ENCODE data around the gene PIGM.

Gene PIGM

GRCh38 chr1:160071289-160071688, 39.5 kb upstream of the PIGM start:
- TF ChIP-seq, protein P1, sequence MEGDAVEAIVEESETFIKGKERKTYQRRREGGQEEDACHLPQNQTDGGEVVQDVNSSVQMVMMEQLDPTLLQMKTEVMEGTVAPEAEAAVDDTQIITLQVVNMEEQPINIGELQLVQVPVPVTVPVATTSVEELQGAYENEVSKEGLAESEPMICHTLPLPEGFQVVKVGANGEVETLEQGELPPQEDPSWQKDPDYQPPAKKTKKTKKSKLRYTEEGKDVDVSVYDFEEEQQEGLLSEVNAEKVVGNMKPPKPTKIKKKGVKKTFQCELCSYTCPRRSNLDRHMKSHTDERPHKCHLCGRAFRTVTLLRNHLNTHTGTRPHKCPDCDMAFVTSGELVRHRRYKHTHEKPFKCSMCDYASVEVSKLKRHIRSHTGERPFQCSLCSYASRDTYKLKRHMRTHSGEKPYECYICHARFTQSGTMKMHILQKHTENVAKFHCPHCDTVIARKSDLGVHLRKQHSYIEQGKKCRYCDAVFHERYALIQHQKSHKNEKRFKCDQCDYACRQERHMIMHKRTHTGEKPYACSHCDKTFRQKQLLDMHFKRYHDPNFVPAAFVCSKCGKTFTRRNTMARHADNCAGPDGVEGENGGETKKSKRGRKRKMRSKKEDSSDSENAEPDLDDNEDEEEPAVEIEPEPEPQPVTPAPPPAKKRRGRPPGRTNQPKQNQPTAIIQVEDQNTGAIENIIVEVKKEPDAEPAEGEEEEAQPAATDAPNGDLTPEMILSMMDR (IDR thresholded peaks at IDR 0.05; ENCODE audit: low read length) = no peak
- TF ChIP-seq EZH2 (IDR thresholded peaks at IDR 0.05; ENCODE audit: borderline replicate concordance, low read length) = no peak
- no peaks in the 10 kb centered on the region for H3K9me3 ChIP-seq (ENCODE audit: low read length)
- H3K79me2 ChIP-seq (ENCODE audit: insufficient read depth, low read length) = no peaks in the 10 kb centered on the region
- no peak overlapping the region for H2AFZ ChIP-seq (ENCODE audit: low read length)
- H3K4me3 ChIP-seq (ENCODE audit: low read depth, low read length, poor library complexity, severe bottlenecking) = no peak overlapping the region
- H3K4me1 ChIP-seq (ENCODE audit: insufficient read depth, low read length, severe bottlenecking) = peaks cover 12% of the 10 kb centered on the region
- H3K27ac ChIP-seq (ENCODE audit: low read depth, low read length, poor library complexity, severe bottlenecking) = no peak overlapping the region
- no peaks in the 10 kb centered on the region for H4K20me1 ChIP-seq (ENCODE audit: insufficient read depth, low read length)
- H3K4me2 ChIP-seq (ENCODE audit: low read length) = no peak overlapping the region
- no peaks in the 10 kb centered on the region for H3F3A ChIP-seq (ENCODE audit: insufficient read depth, low read length)
- H3K27me3 ChIP-seq (ENCODE audit: insufficient read depth, low read length) = no peaks in the 10 kb centered on the region
- no peaks in the 10 kb centered on the region for H3K9me2 ChIP-seq (ENCODE audit: low read depth, low read length)
- no peaks in the 10 kb centered on the region for H3K36me3 ChIP-seq (ENCODE audit: insufficient read depth, low read length)
- H3K9ac ChIP-seq (ENCODE audit: low read length) = no peak overlapping the region

DNA sequence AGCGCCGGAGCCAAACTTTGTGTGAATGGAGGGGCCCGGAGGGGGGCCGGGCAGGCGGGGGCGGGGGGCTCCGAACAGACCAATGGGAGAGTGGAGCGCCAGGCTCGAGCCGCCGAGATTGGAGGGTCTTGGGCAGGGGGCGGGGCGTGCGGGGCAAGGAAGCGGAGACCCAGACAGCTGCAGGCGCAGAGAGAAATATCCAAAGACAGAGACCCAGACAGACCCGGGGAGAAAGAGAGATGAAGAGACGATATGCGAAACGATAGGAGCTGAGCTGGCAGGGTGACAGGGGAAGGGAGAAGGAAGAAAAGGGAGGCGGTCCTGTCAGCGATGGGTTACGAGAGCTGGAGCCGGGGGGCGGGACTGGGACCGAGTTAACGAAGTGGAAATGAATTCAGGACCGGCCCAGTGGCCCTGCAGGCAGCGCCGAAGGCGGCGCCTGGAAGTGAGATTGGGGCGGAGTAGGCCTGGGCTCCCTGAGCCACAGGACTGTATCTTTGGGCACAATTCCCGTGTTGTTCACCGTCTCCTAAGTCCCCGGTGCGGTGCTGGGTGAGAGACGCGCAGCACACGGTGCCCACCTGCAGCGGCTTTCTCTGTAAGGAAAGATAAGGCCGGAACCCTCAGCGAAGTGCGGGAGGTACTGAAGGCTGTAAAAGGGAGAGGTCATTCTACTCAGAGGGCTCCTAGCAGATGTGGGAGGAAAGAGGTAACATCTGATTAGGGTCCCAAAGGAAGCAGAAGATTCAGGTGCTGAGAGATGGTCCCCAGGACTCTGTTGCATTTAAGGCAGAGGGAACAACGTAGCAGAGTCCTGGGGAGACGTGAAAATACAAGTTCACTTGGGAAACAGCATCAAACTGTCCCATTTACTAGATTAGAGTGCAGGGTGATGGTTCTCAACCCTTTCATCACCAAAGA, 38.7 kb upstream of the PIGM start:
- H3K27ac ChIP-seq (ENCODE audit: low read depth, low read length, poor library complexity, severe bottlenecking) = no peak overlapping the region
- H3K4me3 ChIP-seq (ENCODE audit: low read depth, low read length, poor library complexity, severe bottlenecking) = peak overlapping the region; percentile 67
- no peaks in the 10 kb centered on the region for H3K9me2 ChIP-seq (ENCODE audit: low read depth, low read length)
- peak overlapping the region; percentile 42; the same call in 1 of the 2 replicates for H3K9ac ChIP-seq (ENCODE audit: low read length)
- H3F3A ChIP-seq (ENCODE audit: insufficient read depth, low read length) = no peaks in the 10 kb centered on the region
- no peaks in the 10 kb centered on the region for H3K9me3 ChIP-seq (ENCODE audit: low read length)
- no peaks in the 10 kb centered on the region for H3K79me2 ChIP-seq (ENCODE audit: insufficient read depth, low read length)
- H4K20me1 ChIP-seq (ENCODE audit: insufficient read depth, low read length) = no peaks in the 10 kb centered on the region
- TF ChIP-seq EZH2 (IDR thresholded peaks at IDR 0.05; ENCODE audit: borderline replicate concordance, low read length) = no peak
- TF ChIP-seq, protein P1 (IDR thresholded peaks at IDR 0.05; ENCODE audit: low read length) = no peak
- no peaks in the 10 kb centered on the region for H3K27me3 ChIP-seq (ENCODE audit: insufficient read depth, low read length)
- no peak overlapping the region; the same call in 1 of the 2 replicates for H2AFZ ChIP-seq (ENCODE audit: low read length)
- H3K4me1 ChIP-seq (ENCODE audit: insufficient read depth, low read length, severe bottlenecking) = peaks cover 12% of the 10 kb centered on the region
- peak overlapping the region; percentile 94 for H3K4me2 ChIP-seq (ENCODE audit: low read length)
- no peaks in the 10 kb centered on the region for H3K36me3 ChIP-seq (ENCODE audit: insufficient read depth, low read length)

DNA sequence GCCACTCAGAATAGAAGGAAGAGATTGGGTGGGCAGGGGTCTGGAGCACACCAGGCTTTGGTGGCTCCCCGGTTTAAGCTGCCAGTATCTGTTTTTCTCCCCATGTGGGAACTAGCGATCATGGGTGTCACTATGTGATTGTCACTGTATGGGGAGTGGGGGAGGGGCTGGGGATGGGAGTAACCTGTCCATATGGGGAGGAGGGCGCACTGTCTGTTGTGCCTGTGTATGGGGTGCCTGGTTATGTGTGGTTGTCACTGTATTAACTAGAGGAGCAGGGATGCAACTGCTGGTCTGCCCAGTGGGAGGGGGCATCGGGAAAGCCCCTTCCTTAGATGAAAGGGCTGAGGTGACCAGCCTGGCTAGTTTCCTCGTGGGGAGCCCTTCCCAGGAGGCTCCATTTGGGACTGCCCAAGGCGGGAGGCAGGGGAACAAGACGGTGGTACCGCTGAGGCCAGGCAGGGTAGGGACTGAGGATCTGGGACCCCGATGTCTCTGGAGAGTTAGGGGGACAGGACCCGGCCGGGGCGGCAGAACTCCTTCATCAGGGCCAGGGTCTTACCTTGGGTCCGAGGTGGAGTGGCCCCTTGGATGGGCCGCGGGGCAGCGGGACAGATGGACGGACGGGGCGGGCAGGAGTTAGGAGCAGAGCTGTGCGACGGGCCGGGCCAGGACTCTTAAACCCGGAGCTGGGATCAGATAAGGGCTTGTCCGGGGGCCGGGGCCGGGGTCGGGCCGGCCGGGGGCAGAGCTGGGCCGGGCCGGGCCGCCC, 37.9 kb upstream of the PIGM start, which contains the start of gene KCNJ10:
TSS of gene KCNJ10 (minus strand) at position 701 of the 772 bp plus-strand sequence. CDS start 27,628 bp downstream, outside the sequence.
- no peaks in the 10 kb centered on the region for H4K20me1 ChIP-seq (ENCODE audit: insufficient read depth, low read length)
- peak within 1 kb of the TSS; percentile 42; the same call in 1 of the 2 replicates for H3K9ac ChIP-seq (ENCODE audit: low read length)
- no peak within 1 kb of the TSS for H3K27ac ChIP-seq (ENCODE audit: low read depth, low read length, poor library complexity, severe bottlenecking)
- peak within 1 kb of the TSS; percentile 94 for H3K4me2 ChIP-seq (ENCODE audit: low read length)
- no peak within 1 kb of the TSS; the same call in 1 of the 2 replicates for H2AFZ ChIP-seq (ENCODE audit: low read length)
- H3K27me3 ChIP-seq (ENCODE audit: insufficient read depth, low read length) = no peaks in the 10 kb centered on the region; the same call in 1 of the 2 replicates
- no peak for TF ChIP-seq EZH2 (IDR thresholded peaks at IDR 0.05; ENCODE audit: borderline replicate concordance, low read length)
- TF ChIP-seq, protein P1 (IDR thresholded peaks at IDR 0.05; ENCODE audit: low read length) = no peak
- H3F3A ChIP-seq (ENCODE audit: insufficient read depth, low read length) = no peaks in the 10 kb centered on the region
- H3K4me1 ChIP-seq (ENCODE audit: insufficient read depth, low read length, severe bottlenecking) = peaks cover 12% of the 10 kb centered on the region
- H3K4me3 ChIP-seq (ENCODE audit: low read depth, low read length, poor library complexity, severe bottlenecking) = peak within 1 kb of the TSS; percentile 67
- H3K9me3 ChIP-seq (ENCODE audit: low read length) = no peaks in the 10 kb centered on the region
- no peaks in the 10 kb centered on the region for H3K9me2 ChIP-seq (ENCODE audit: low read depth, low read length)
- no peaks in the 10 kb centered on the region for H3K79me2 ChIP-seq (ENCODE audit: insufficient read depth, low read length)
- no peaks in the 10 kb centered on the region for H3K36me3 ChIP-seq (ENCODE audit: insufficient read depth, low read length)

Measured in OCI-LY1 (cell line).